ENCODE measurements around the gene MIDN. TPM values are rescaled to one million over a fixed set of nuclear protein-coding genes. Genes with fewer than 3 reads are reported as not detected.

The MIDN gene
- total RNA-seq, 1 experiment from 2014 or later: 286 TPM

DNA sequence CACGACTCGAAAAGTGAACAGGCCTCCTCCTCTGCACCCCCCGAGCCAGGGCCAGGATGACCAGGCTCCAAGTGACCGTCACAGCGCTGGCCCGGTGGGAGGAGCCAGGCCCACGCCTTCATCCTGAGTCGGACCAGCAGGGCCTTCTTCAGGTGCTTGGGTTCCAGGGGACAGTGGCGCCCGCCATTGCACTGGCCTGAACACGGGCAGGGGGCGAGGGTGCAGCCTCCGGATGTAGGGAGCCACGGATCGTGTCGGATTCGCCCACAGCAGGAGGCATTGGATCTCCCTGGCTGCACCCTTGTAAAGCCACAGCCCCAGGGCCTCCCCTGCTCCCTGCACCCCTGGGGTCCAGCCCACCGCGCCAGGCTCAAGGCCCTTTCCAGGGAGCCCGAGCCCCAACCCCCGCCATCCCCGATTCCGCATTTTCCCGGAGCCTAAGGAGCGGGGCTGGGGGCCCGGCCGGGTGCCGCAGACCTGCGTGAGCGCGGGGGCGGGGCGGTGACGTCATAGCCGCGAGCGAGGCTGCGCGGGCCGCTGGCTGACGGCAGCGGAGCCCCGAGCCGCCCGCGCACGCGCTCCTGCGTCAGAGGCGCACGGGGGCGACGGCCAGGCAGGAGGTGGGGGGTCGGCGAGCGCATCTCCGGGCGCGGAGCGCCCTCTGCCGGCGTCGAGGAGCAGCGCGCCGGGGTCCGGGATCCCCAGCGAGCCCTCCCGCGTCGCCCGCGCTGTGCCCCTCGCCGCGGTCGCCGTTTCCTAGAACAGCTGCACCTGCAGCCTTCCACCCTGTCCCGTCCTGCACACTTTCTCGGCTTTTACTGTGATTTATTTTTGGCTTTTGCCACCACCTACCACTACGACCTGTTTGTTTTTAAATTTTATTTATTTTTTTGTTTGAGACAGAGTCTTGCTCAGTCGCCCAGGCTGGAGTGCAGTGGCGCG is 8.3 kb upstream of the MIDN start:
- Histone ChIP-seq H3K56ac (ENCODE audit: insufficient read length, low read depth, low read length) (no peak overlapping the region), H4K5ac (ENCODE audit: insufficient read length, low read depth, low read length) (no peak overlapping the region), H3K79me1 (ENCODE audit: insufficient read depth, low read depth, low read length, poor library complexity, severe bottlenecking) (no peaks in the 10 kb centered on the region), H3K23ac (ENCODE audit: insufficient read length, low read depth, low read length) (no peak overlapping the region), H3K4me1 (ENCODE audit: insufficient read depth, low read length) (no peaks in the 10 kb centered on the region), H3K4ac (ENCODE audit: low read depth, low read length) (no peak overlapping the region), H4K20me1 (ENCODE audit: control insufficient read depth, insufficient read depth, insufficient read length) (no peaks in the 10 kb centered on the region), H2BK20ac (ENCODE audit: low read depth, low read length, poor library complexity, severe bottlenecking) (no peak overlapping the region), H3K27me3 (ENCODE audit: insufficient read depth, low read length) (no peaks in the 10 kb centered on the region), H3K14ac (ENCODE audit: insufficient read depth, low read length) (peak overlapping the region; percentile 82), H3K23me2 (ENCODE audit: insufficient read length, low read depth, low read length, poor library complexity, severe bottlenecking) (peaks cover 11% of the 10 kb centered on the region), H2BK15ac (ENCODE audit: low read depth, low read length) (no peak overlapping the region), H2AK5ac (ENCODE audit: insufficient read length, low read length) (no peak overlapping the region), H2BK12ac (ENCODE audit: insufficient read length, low read depth, low read length) (no peak overlapping the region), H3K9me3 (ENCODE audit: control insufficient read depth, low read depth, low read length) (no peaks in the 10 kb centered on the region), H3T11ph (ENCODE audit: low read length) (no peak overlapping the region), H3K18ac (ENCODE audit: insufficient read length, low read depth, low read length) (peak overlapping the region; percentile 70), H2BK120ac (ENCODE audit: low read depth, low read length, poor library complexity, severe bottlenecking) (no peak overlapping the region), H3K79me2 (ENCODE audit: insufficient read depth, low read length) (no peaks in the 10 kb centered on the region; the same call in 1 of the 2 replicates), H3K9ac (ENCODE audit: extremely low read depth, insufficient read length, low read length) (no peak overlapping the region), H4K8ac (replicated peaks; ENCODE audit: insufficient read length, low read depth, low read length) (no peak overlapping the region), H2BK5ac (ENCODE audit: insufficient read length, low read length) (no peak overlapping the region), H3K4me2 (ENCODE audit: insufficient read depth, insufficient read length, low read length) (peak overlapping the region; percentile 45), H2AFZ (ENCODE audit: low read length) (no peak overlapping the region), H4K91ac (ENCODE audit: insufficient read length, low read depth, low read length) (no peak overlapping the region), H3K27ac (ENCODE audit: insufficient read length, low read depth, low read length) (no peak overlapping the region)
- Mint-ChIP-seq H3K4me1 (peaks cover 15 to 23% of the 10 kb centered on the region in 2 experiments), H3K9me3 (no peaks in the 10 kb centered on the region; a peak in 1 of 5 replicates), H3K27ac (no peak overlapping the region), H3K36me3 (ENCODE audit: insufficient read depth in 1 of 3, low read depth in 3 of 3) (peaks cover 0 to 10% (median 3%) of the 10 kb centered on the region in 3 experiments; a peak in 4 of 7 replicates), H3K4me3 (peak overlapping the region; percentile 76 to 87), H3K27me3 (ENCODE audit: low read depth) (peaks cover 1% of the 10 kb centered on the region)
- peak; percentile 91 for DNase-seq
- TF ChIP-seq, protein P1, sequence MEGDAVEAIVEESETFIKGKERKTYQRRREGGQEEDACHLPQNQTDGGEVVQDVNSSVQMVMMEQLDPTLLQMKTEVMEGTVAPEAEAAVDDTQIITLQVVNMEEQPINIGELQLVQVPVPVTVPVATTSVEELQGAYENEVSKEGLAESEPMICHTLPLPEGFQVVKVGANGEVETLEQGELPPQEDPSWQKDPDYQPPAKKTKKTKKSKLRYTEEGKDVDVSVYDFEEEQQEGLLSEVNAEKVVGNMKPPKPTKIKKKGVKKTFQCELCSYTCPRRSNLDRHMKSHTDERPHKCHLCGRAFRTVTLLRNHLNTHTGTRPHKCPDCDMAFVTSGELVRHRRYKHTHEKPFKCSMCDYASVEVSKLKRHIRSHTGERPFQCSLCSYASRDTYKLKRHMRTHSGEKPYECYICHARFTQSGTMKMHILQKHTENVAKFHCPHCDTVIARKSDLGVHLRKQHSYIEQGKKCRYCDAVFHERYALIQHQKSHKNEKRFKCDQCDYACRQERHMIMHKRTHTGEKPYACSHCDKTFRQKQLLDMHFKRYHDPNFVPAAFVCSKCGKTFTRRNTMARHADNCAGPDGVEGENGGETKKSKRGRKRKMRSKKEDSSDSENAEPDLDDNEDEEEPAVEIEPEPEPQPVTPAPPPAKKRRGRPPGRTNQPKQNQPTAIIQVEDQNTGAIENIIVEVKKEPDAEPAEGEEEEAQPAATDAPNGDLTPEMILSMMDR (conservative IDR thresholded peaks at IDR 0.05): peak; percentile 90
- WGBS (ENCODE audit: extremely low coverage, insufficient read length, low lambda C conversion rate): no CpG with 5 or more reads among the region's 84 CpGs

Data from H9 (cell line).